Neural cell (in vitro differentiated cells): ENCODE results near the gene ENOSF1.

ENCODE experiments used
- CTCF ChIP-seq: fragments of 450-650 bp; IDR thresholded peaks from 2 replicates; pipeline ENCODE4 v1.5.1; 2014; ENCODE audit warnings: antibody characterized with exemption, mild to moderate bottlenecking, moderate library complexity; ENCODE audit not compliant: poor library complexity, severe bottlenecking
- EP300 ChIP-seq: fragments of 450-650 bp; conservative IDR thresholded peaks from 2 replicates; pipeline ENCODE4 v1.6.1; 2014; ENCODE audit warnings: antibody characterized with exemption, mild to moderate bottlenecking, moderate library complexity; ENCODE audit not compliant: poor library complexity, severe bottlenecking
- EZH2 ChIP-seq: fragments of 200-600, 300-800 bp; shearing (Covaris generic), sonication (generic); IDR thresholded peaks from 2 replicates; pipeline ENCODE4 v1.6.1; 2014; ENCODE audit warnings: antibody characterized with exemption, low read length, borderline replicate concordance, mild to moderate bottlenecking; ENCODE audit not compliant: insufficient read depth, poor library complexity, severe bottlenecking
- POLR2AphosphoS5 ChIP-seq: IDR thresholded peaks from 2 replicates; pipeline ENCODE4 v1.6.1; 2012
- RAD21 ChIP-seq: fragments of 450-650 bp; conservative IDR thresholded peaks from 2 replicates; pipeline ENCODE4 v1.6.1; 2014; ENCODE audit warnings: antibody characterized with exemption, mild to moderate bottlenecking, moderate library complexity
- SMC3 ChIP-seq: fragments of 450-650 bp; conservative IDR thresholded peaks from 2 replicates; pipeline ENCODE4 v1.6.1; 2014; ENCODE audit warnings: antibody characterized with exemption, mild to moderate bottlenecking, moderate library complexity; ENCODE audit not compliant: poor library complexity

- no peak for TF ChIP-seq CTCF
- TF ChIP-seq RAD21, result no peak
- TF ChIP-seq POLR2AphosphoS5, result no peak
- no peak for TF ChIP-seq SMC3
- TF ChIP-seq EZH2, result no peak
- TF ChIP-seq EP300, result no peak
These were observed 67.9 kb downstream of the ENOSF1 start for GRCh38 chr18:644395-645004.
